Sigmoid colon (tissue), 7 donors: Measurements from ENCODE around the gene GNAI3. TPM values are rescaled to one million over a fixed set of nuclear protein-coding genes. Genes with fewer than 3 reads are reported as not detected.

Source experiments
- DNase-seq: peaks from one replicate; pipeline ENCODE4 v3.0.0-alpha.2; 2019
- H3K27ac ChIP-seq, 4 donors: fragments of 200-600 bp; sonication (generic); one replicate each; pipeline ENCODE4 v1.5.1; 2016 to 2019; ENCODE audit warnings: mild to moderate bottlenecking in 1 of 4
- H3K27me3 ChIP-seq, 3 donors: fragments of 200-600 bp; sonication (generic); one replicate each; pipeline ENCODE4 v1.5.1; 2019; ENCODE audit warnings: mild to moderate bottlenecking in 1 of 3
- H3K36me3 ChIP-seq, 4 donors: fragments of 200-600 bp; sonication (generic); one replicate each; pipeline ENCODE4 v1.5.1; 2016 to 2019
- H3K4me1 ChIP-seq, 4 donors: fragments of 200-600 bp; sonication (generic); one replicate each; pipeline ENCODE4 v1.5.1; 2017 to 2019
- H3K4me3 ChIP-seq, 4 donors: fragments of 200-600 bp; sonication (generic); one replicate each; pipeline ENCODE4 v1.5.1; 2017 to 2019; ENCODE audit warnings: mild to moderate bottlenecking in 2 of 4, moderate library complexity in 1 of 4
- H3K9me3 ChIP-seq, 4 donors: fragments of 200-600 bp in 3 of 4; sonication (generic) in 3 of 4; one replicate each; pipeline versions ENCODE4 v1.5.1 to v1.6.1; 2013 to 2019
- CTCF ChIP-seq, 4 experiments: fragments of 450-650 bp in 3 of 4; fragments of 200-600 bp in 1 of 4; IDR thresholded peaks; one replicate each; pipeline ENCODE4 v1.5.1; 2016 to 2019; ENCODE audit warnings: antibody characterized with exemption in 4 of 4, mild to moderate bottlenecking in 3 of 4, moderate library complexity in 2 of 4
- EP300 ChIP-seq, 4 donors: sonication (generic); formaldehyde crosslinking; IDR thresholded peaks; one replicate each; pipeline ENCODE4 v1.6.1; 2017; ENCODE audit warnings: antibody characterized with exemption in 4 of 4
- POLR2A ChIP-seq, 2 donors: fragments of 450-650 bp; IDR thresholded peaks; one replicate each; pipeline ENCODE4 v1.6.1; 2016; ENCODE audit warnings: antibody characterized with exemption in 2 of 2, mild to moderate bottlenecking in 2 of 2, moderate library complexity in 2 of 2
- POLR2AphosphoS5 ChIP-seq, 4 donors: sonication (generic); formaldehyde crosslinking; IDR thresholded peaks; one replicate each; pipeline ENCODE4 v1.6.1; 2017; ENCODE audit warnings: antibody characterized with exemption in 4 of 4
- WGBS, 2 donors: extraction: QIAGEN DNeasy Blood & Tissue Kit; methylation state at CpG; one replicate each; pipeline ENCODE4 v1.1.7; 2013; 5-methylcytosine and 5-hydroxymethylcytosine counted together
- intact Hi-C: fragments of 100-400 bp; cut with DNase I; formaldehyde crosslinking; loops from one replicate; pipeline ENCODE4 v1.15.1; 2023
- polyA plus RNA-seq, 3 donors: library from polyadenylated mRNA; stranded (reverse); fragments of 200-250 nt; gene quantifications; one replicate each; pipeline ENCODE4 v1.2.3, GENCODE V29; 2013
- total RNA-seq, 4 donors: library from RNA; depleted of rRNA; stranded (reverse); fragments of >200 nt; gene quantifications; one replicate each; pipeline ENCODE4 v1.1.0, GENCODE V29; 2016
- donor health status: healthy with polysubstance abuse.
- donor health status: Bipolar disorder and iron deficiency.
- donor health status: healthy.

Gene GNAI3
- total and polyA plus RNA-seq, 7 donors, result 4.2 to 6.4 (median 5.7) TPM

- Histone ChIP-seq H3K36me3 (no peaks in the 10 kb centered on the region), H3K27ac (no peak overlapping the region), H3K4me3 (no peak overlapping the region), H3K27me3 (no peaks in the 10 kb centered on the region), H3K4me1 (peaks cover 0 to 74% (median 45%) of the 10 kb centered on the region in 4 donors), H3K9me3 (no peaks in the 10 kb centered on the region)
- TF ChIP-seq POLR2AphosphoS5 (IDR thresholded peaks at IDR 0.05), result no peak
- no peak for TF ChIP-seq EP300 (IDR thresholded peaks at IDR 0.05)
- no peak for TF ChIP-seq POLR2A (IDR thresholded peaks at IDR 0.05)
- TF ChIP-seq CTCF (IDR thresholded peaks at IDR 0.05), result no peak
- WGBS, 2 donors, result 71 to 77% methylated on average over 7 of the region's 7 CpGs
- intact Hi-C loops, result no loop called here
- DNase-seq, result no peak
These were observed 15.9 kb downstream of the GNAI3 start for GRCh38 chr1:109564194-109564878.

GRCh38 chr1:109565241-109565640 lies 16.8 kb downstream of the GNAI3 start:
- DNase-seq, result no peak
- peaks cover 0 to 75% (median 50%) of the 10 kb centered on the region in 4 donors for H3K4me1 ChIP-seq
- intact Hi-C loops, result no loop called here

GRCh38 chr1:109566982-109567381 lies 18.6 kb downstream of the GNAI3 start:
- Histone ChIP-seq H3K4me3 (no peak overlapping the region), H3K4me1 (peaks cover 0 to 75% (median 59%) of the 10 kb centered on the region in 4 donors), H3K36me3 (no peaks in the 10 kb centered on the region), H3K9me3 (no peaks in the 10 kb centered on the region), H3K27me3 (no peaks in the 10 kb centered on the region), H3K27ac (no peak overlapping the region)
- DNase-seq, result no peak
- TF ChIP-seq POLR2A (IDR thresholded peaks at IDR 0.05) (no peak), EP300 (IDR thresholded peaks at IDR 0.05) (no peak), CTCF (IDR thresholded peaks at IDR 0.05) (no peak), POLR2AphosphoS5 (IDR thresholded peaks at IDR 0.05) (no peak)
- WGBS, 2 donors, result 84 to 90% methylated on average over 1 of the region's 1 CpG
- intact Hi-C loops, result no loop called here

More at GRCh38 chr1:109565241-109565640, 16.8 kb downstream of the GNAI3 start:
- no peak overlapping the region for H3K27ac ChIP-seq
- no peak overlapping the region for H3K4me3 ChIP-seq
- H3K27me3 ChIP-seq, result no peaks in the 10 kb centered on the region
- no peaks in the 10 kb centered on the region for H3K36me3 ChIP-seq
- H3K9me3 ChIP-seq, result no peaks in the 10 kb centered on the region
- WGBS, 2 donors, result 92 to 96% methylated on average over 3 of the region's 3 CpGs
- TF ChIP-seq CTCF (IDR thresholded peaks at IDR 0.05) (no peak), EP300 (IDR thresholded peaks at IDR 0.05) (no peak), POLR2AphosphoS5 (IDR thresholded peaks at IDR 0.05) (no peak), POLR2A (IDR thresholded peaks at IDR 0.05) (no peak)

- intact Hi-C loops, result no loop called here
- whole genome bisulfite sequencing, 2 donors, result 63 to 84% methylated on average over 4 of the region's 4 CpGs
- H3K27me3 ChIP-seq, result no peaks in the 10 kb centered on the region
- peaks cover 0 to 70% (median 50%) of the 10 kb centered on the region in 4 donors for H3K4me1 ChIP-seq
- no peak for DNase-seq
- no peak overlapping the region for H3K4me3 ChIP-seq
- H3K9me3 ChIP-seq, result no peaks in the 10 kb centered on the region
- no peaks in the 10 kb centered on the region for H3K36me3 ChIP-seq
- no peak for TF ChIP-seq CTCF (IDR thresholded peaks at IDR 0.05)
- no peak for TF ChIP-seq POLR2A (IDR thresholded peaks at IDR 0.05)
- no peak for TF ChIP-seq POLR2AphosphoS5 (IDR thresholded peaks at IDR 0.05)
- no peak for TF ChIP-seq EP300 (IDR thresholded peaks at IDR 0.05)
- no peak overlapping the region for H3K27ac ChIP-seq
These were observed 19.7 kb downstream of the GNAI3 start for GRCh38 chr1:109567877-109568672.
